ENCODE data around the gene MORC2. TPM values are rescaled to one million over a fixed set of nuclear protein-coding genes. Genes with fewer than 3 reads are reported as not detected.

Gene MORC2
- total RNA-seq, 1 donor from 2014 or later, result 14.9 TPM

Other genes starting within 250 kb of the MORC2 start
- gene TUG1, start 491 bp upstream of the MORC2 start, total RNA-seq, result 25.5 and 37.3 TPM in 2 replicates
- 93.1 and 180 TPM in 2 replicates for gene SMTN, start 112.5 kb upstream of the MORC2 start, total RNA-seq
- 10.3 and 21.8 TPM in 2 replicates for gene SELENOM, start 138.8 kb upstream of the MORC2 start, total RNA-seq
- under 0.01 TPM in 2 replicates for gene INPP5J, start 154.2 kb upstream of the MORC2 start, total RNA-seq
- gene PLA2G3, start 171.7 kb upstream of the MORC2 start, total RNA-seq, result not detected in 2 replicates
- gene RNF185, start 191.4 kb upstream of the MORC2 start, total RNA-seq, result 23.3 and 30.6 TPM in 2 replicates
- gene LIMK2, start 243.5 kb upstream of the MORC2 start, total RNA-seq, result 51.2 and 64.3 TPM in 2 replicates